ENCODE measurements around the gene AP4S1. TPM values are rescaled to one million over a fixed set of nuclear protein-coding genes. Genes with fewer than 3 reads are reported as not detected.
"Not testable (repeated sequence)": the region's sequence is repeated elsewhere in the genome, so short reads cannot be mapped to it uniquely, and the experiment has no call there.

AP4S1 gene
- total RNA-seq, 1 experiment from 2014 or later: 15.2 TPM

DNA sequence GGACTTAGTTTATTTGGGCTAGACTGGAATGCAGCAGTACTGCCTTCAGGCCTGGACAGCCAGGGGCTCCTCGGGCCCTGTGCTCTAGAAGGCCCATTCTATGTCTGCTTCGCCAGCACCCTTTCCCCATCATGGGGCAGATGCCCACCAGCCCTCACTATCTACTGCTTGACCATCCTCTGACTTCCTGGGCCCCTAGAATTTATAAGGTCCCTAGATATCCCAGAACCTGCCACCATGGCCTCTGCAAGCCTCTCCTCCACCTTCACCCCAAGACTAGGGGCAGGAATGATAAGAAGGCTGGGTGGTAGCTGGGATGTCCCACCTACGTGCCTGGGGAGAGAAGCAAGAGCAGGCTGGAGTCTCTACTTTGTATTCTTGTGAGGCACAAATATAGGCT is 59.6 kb downstream of the AP4S1 start:
- no peak for DNase-seq (ENCODE audit: low spot score)

- not testable (repeated sequence) for DNase-seq (ENCODE audit: low spot score)
Observed at GRCh38 chr14:31086466-31086865, 61.0 kb downstream of the AP4S1 start.

- DNase-seq (ENCODE audit: low spot score): peak; percentile 90
Observed at GRCh38 chr14:31090883-31091764, 65.7 kb downstream of the AP4S1 start.

DNA sequence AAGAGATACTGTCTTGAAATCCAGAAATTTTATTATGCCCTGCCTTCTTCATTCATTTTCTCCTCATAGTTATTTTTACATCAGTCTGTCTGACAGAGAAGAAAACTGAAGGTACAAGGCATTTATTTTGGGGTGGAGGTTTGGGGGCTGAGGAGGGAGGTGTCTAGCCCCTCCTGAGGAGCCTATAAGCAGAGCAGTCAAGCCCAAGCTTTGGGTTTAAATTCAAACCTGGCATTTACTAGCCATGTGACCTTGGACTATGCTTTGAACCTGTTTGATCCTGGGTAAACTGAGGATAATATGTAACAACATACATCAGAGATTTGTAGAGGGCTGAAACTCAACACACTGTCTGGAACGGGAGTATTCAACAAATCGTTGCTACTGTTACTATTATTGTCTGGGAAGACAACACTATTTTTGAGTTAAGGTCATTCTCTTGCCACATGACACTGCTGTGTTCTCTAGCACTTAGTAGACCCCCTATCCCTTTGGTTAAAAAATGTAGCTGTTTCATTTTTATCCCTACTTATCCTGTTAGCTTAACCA is 66.8 kb downstream of the AP4S1 start:
- DNase-seq (ENCODE audit: low spot score): no peak

DNA sequence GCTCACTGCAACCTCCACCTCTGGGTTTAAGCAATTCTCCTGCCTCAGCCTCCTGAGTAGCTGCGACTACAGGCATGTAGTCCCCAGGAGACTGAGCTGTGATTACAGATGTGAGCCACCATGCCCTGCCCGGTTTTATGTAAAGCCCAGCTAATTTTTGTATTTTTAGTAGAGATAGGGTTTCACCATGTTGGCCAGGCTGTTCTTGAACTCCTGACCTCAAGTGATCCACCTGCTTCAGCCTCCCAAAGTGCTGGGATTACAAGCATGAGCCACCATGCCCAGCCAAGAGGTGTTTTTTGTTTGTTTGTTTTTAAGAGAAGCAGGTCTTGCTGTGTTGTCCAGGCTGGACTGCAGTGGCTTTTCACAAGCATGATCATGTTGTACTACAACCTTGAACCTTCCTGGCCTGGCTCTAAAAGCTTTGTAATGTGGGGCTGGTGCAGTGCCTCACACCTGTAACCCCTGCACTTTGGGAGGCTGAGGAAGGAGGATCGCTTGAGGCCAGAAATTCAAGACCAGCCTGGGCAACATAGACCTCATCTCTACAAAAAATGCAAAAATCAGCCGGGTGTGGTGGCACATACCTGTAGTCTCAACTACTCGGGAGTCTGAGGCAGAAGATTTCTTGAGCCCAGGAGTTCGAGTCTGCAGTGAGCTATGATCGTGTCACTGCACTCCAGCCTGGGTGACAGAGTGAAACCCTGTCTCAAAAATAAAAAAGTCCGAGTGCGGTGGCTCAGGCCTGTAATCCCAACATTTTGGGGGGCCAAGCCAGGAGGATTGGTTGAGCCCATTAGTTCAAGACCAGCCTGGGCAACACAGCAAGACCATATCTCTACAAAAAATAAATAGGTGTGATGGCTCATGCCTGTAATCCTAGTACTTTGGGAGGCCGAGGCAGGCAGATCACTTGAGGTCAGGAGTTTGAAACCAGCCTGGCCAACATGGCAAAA is 68.7 kb downstream of the AP4S1 start:
- not testable (repeated sequence) for DNase-seq (ENCODE audit: low spot score)

DNA sequence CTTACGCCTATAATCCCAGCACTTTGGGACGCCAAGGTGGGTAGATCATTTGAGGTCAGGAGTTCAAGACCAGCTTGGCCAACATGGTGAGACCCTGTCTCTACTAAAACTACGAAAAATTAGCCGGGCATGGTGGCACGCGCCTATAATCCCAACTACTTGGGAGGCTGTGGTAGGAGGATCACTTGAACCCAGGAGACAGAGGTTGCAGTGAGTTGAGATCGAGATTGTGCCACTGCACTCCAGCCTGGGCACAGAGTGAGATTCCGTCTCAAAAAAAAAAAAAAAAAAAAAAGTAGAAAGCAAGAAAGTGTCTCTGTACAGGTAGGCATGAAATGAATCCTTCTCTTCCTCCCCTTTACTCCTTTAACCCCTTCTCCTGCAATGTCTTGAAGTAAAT is 70.4 kb downstream of the AP4S1 start:
- DNase-seq (ENCODE audit: low spot score): not testable (repeated sequence)

GRCh38 chr14:31096255-31096654 is 70.8 kb downstream of the AP4S1 start:
- peak; percentile 7 for DNase-seq (ENCODE audit: low spot score)

DNA sequence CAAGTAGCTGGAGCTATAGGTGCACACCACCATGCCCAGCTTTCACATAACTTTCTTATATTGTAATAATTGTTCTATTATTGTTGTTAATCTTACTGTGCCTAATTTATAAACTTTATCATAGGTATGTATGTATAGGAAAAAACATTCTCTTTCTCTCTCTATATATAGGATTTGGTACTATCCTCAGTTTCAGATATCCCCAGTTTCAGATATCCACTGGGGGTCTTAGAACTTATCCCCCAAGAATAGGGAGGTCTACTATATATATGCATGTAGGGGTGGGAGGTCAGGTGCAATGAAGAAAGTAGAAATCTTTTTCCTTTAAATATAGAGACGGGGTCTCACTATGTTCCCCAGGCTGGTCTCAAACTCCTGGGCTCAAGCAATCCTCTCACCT is 71.6 kb downstream of the AP4S1 start:
- DNase-seq (ENCODE audit: low spot score): no peak

DNA sequence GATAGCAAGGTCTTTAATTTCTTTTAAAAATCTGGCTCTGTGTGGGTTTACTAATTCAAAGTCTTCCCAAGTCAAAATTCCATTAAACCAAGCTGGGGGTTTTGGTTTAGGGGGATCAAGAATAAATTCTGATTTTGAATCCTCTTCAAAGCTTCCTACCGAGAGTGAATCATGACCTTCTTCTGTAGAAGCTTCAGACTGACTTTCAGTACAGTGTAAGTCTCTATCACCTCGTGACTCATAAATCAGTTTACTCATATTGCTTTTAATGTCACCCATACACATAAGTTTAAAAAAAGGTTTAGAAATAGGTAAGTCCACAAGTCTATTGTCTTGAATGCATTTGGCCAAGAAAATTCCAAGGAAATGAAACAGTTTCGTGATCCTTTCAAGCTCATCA is 81.3 kb downstream of the AP4S1 start:
- DNase-seq (ENCODE audit: low spot score): no peak

- DNase-seq (ENCODE audit: low spot score): no peak
Observed at GRCh38 chr14:31109257-31109656, 83.8 kb downstream of the AP4S1 start.

GRCh38 chr14:31110872-31111271 is 85.4 kb downstream of the AP4S1 start:
- no peak for DNase-seq (ENCODE audit: low spot score)

- no peak for DNase-seq (ENCODE audit: low spot score)
Observed at GRCh38 chr14:31113794-31114193, 88.3 kb downstream of the AP4S1 start.

GRCh38 chr14:31118892-31119291 is 93.4 kb downstream of the AP4S1 start:
- DNase-seq (ENCODE audit: low spot score): no peak

- peak; percentile 6 for DNase-seq (ENCODE audit: low spot score)
Observed at GRCh38 chr14:31122098-31122611, 96.7 kb downstream of the AP4S1 start.

DNA sequence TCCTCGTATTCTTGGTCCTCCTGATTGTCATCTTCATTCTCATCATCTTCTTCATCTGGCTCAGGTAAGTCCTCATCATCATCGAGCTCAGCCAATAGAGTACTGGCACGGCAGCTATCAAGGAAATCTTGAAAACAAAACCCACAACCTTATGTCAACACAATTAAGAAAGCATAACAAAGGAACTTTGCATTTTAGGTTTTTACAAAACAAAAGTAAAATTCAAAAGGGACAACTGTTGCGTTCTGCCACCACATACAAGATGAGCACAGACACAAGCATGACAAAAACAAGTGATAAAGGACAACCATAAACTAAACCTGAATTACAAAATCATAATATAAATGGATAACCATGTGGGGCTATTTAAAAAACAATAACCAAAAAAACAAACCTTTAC is 97.5 kb downstream of the AP4S1 start:
- DNase-seq (ENCODE audit: low spot score): no peak

DNA sequence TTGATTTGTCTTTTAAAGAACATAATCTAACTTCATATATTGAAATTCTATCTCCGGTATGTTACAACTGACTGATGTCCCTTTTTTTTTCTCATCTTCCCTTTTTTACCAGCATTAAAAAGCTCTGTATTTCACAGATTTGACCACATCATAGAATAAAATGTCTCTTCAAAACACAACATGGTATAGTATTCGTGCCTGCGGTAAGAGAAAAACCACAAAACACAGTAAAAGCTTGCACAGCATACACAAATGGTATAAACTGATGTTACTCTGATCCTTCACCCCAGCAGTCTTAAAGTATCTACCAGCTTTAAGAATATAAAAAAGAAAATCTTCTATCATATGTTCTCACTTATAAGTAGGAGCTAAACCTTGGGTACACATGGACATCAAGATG is 98.7 kb downstream of the AP4S1 start:
- DNase-seq (ENCODE audit: low spot score): no peak

- DNase-seq (ENCODE audit: low spot score): no peak
Observed at GRCh38 chr14:31125231-31125630, 99.8 kb downstream of the AP4S1 start.

DNA sequence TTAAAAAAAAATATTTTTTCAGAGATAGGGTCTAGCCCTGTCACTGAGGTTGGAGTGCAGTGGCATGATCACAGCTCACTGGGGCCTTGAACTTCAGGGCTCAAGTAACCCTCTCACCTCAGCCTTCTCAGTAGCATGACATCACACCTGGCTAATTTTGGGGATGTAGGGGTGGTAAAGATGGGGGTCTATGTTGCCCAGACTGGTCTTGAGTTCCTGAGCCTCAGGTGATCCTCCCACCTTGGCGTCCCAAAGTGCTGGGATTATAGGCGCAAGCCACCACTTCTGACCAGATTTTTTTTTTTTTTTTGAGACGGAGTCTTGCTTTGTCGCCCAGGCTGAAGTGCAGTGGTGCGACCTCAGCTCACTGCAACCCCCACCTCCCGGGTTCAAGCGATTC is 101.2 kb downstream of the AP4S1 start:
- no peak for DNase-seq (ENCODE audit: low spot score)

DNA sequence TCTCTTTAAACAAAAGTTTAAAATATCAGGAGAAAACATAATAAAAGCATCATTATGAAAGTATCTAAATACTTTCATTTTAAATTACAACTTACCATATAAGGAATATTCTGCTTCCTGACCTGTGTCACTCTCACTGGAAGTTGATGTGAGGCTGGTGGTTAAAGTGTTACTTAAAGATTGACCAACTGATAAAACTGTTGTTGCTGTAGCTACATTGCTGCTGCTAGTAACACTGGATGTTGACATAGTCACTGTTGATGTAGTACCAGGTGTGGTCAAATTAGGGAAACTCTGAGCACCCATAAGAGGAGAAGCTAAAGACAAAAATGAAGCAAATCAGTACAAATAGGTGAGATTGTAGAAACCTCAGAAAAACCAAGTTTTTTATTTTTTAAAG is 102.2 kb downstream of the AP4S1 start:
- no peak for DNase-seq (ENCODE audit: low spot score)

- no peak for DNase-seq (ENCODE audit: low spot score)
Observed at GRCh38 chr14:31128601-31129526, 103.4 kb downstream of the AP4S1 start.

DNA sequence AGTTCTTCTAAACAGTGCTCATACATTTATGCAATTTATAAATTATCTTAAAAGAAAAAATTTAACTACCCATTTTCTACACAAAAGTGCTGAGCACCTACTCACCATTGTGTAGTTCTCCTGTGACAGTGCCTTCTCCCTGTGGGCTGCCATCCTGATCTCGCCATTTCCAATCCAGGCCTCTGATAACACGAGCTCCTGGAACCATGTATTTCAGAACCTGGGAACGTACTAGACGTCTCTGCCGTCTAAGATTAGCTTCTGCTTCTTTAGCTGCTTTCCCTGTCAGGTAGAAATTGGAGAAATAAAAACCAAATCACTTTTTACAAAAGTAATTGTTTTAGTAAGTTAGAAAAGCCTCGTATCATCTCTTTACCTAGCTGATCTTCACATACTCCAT is 107.7 kb downstream of the AP4S1 start:
- DNase-seq (ENCODE audit: low spot score): no peak
